DOHH2 (cell line): ENCODE measurements around the gene PRXL2A.

Source experiments
- H3F3A ChIP-seq: fragments of 200-600 bp; sonication (generic), shearing (Covaris generic); 2 replicates; pipeline ENCODE4 v1.6.0; 2016; ENCODE audit warnings: antibody characterized with exemption, mild to moderate bottlenecking; ENCODE audit not compliant: control insufficient read depth, insufficient read depth
- H3K27ac ChIP-seq: fragments of 200-600 bp; sonication (generic); 2 replicates; pipeline ENCODE4 v1.5.1; 2014; ENCODE audit warnings: low read depth, mild to moderate bottlenecking, low read length, moderate library complexity
- H3K27me3 ChIP-seq: fragments of 200-600 bp; sonication (generic); 2 replicates; pipeline ENCODE4 v1.6.1; 2014; ENCODE audit warnings: mild to moderate bottlenecking, low read length, mixed read lengths; ENCODE audit not compliant: control insufficient read depth
- H3K36me3 ChIP-seq: fragments of 200-600 bp; sonication (generic); 2 replicates; pipeline ENCODE4 v1.6.1; 2014; ENCODE audit warnings: mild to moderate bottlenecking, low read length, moderate library complexity, mixed read lengths; ENCODE audit not compliant: control insufficient read depth
- H3K4me1 ChIP-seq: fragments of 200-600 bp; sonication (generic); 2 replicates; pipeline ENCODE4 v1.6.1; 2014; ENCODE audit warnings: mild to moderate bottlenecking, low read length, mixed read lengths; ENCODE audit not compliant: control insufficient read depth
- H3K4me2 ChIP-seq: fragments of 200-600 bp; sonication (generic); 2 replicates; pipeline ENCODE4 v1.6.0; 2014; ENCODE audit warnings: mild to moderate bottlenecking, low read length, moderate library complexity
- H3K4me3 ChIP-seq: fragments of 200-600 bp; sonication (generic); 2 replicates; pipeline ENCODE4 v1.5.1; 2014; ENCODE audit warnings: mild to moderate bottlenecking, low read length, mixed read lengths
- H3K79me2 ChIP-seq: fragments of 200-600 bp; sonication (generic); 2 replicates; pipeline ENCODE4 v1.6.1; 2014; ENCODE audit warnings: mild to moderate bottlenecking, low read length, mixed read lengths; ENCODE audit not compliant: control insufficient read depth
- H3K9me2 ChIP-seq: fragments of 200-600 bp; sonication (generic); replicated peaks from 2 replicates; pipeline ENCODE4 v1.6.1; 2014; ENCODE audit warnings: mild to moderate bottlenecking, low read length, mixed read lengths; ENCODE audit not compliant: control insufficient read depth
- H3K9me3 ChIP-seq: fragments of 200-600 bp; sonication (generic); 2 replicates; pipeline ENCODE4 v1.6.1; 2014; ENCODE audit warnings: antibody characterized with exemption, low read length, mixed read lengths; ENCODE audit not compliant: control insufficient read depth, insufficient read depth
- H4K20me1 ChIP-seq: fragments of 200-600 bp; sonication (generic); 2 replicates; pipeline ENCODE4 v1.6.0; 2014; ENCODE audit warnings: low read depth, mild to moderate bottlenecking, antibody characterized with exemption, low read length, moderate library complexity; ENCODE audit not compliant: control insufficient read depth, insufficient read depth
- CTCF ChIP-seq: fragments of 200-600 bp; sonication (generic); IDR thresholded peaks from one replicate; pipeline ENCODE4 v1.5.1; 2014; ENCODE audit warnings: antibody characterized with exemption, mild to moderate bottlenecking, low read depth, low read length; ENCODE audit not compliant: poor library complexity, severe bottlenecking
- EZH2phosphoT487 ChIP-seq: fragments of 200-600 bp; sonication (generic); IDR thresholded peaks from 2 replicates; pipeline ENCODE4 v1.6.1; 2017; ENCODE audit warnings: borderline replicate concordance, mild to moderate bottlenecking, antibody characterized with exemption, low read length, moderate library complexity, mixed read lengths

Gene PRXL2A

GRCh38 chr10:80413271-80413996, 5.1 kb downstream of the PRXL2A start:
- Histone ChIP-seq H3K9me3 (no peaks in the 10 kb centered on the region), H3K4me3 (no peak overlapping the region), H4K20me1 (no peaks in the 10 kb centered on the region), H3K27me3 (no peaks in the 10 kb centered on the region), H3K4me2 (no peak overlapping the region), H3K9me2 (no peaks in the 10 kb centered on the region), H3K36me3 (no peaks in the 10 kb centered on the region), H3K4me1 (0 out of 2 replicates have a peak, but pooled peaks cover 7% of the 10 kb centered on the region), H3K79me2 (no peaks in the 10 kb centered on the region), H3K27ac (no peak overlapping the region), H3F3A (no peaks in the 10 kb centered on the region)
- no peak for TF ChIP-seq EZH2phosphoT487
- TF ChIP-seq CTCF, result no peak

- H3K9me3 ChIP-seq, result no peaks in the 10 kb centered on the region
- TF ChIP-seq CTCF (no peak), EZH2phosphoT487 (no peak)
- no peaks in the 10 kb centered on the region for H3K9me2 ChIP-seq
- no peaks in the 10 kb centered on the region for H3F3A ChIP-seq
- H3K79me2 ChIP-seq, result no peaks in the 10 kb centered on the region
- H3K4me1 ChIP-seq, result 0 out of 2 replicates have a peak, but pooled peaks cover 5% of the 10 kb centered on the region
- H3K36me3 ChIP-seq, result no peaks in the 10 kb centered on the region
- no peak overlapping the region for H3K4me3 ChIP-seq
- no peaks in the 10 kb centered on the region for H3K27me3 ChIP-seq
- no peak overlapping the region for H3K27ac ChIP-seq
- no peak overlapping the region for H3K4me2 ChIP-seq
- H4K20me1 ChIP-seq, result no peaks in the 10 kb centered on the region
These were observed 6.0 kb downstream of the PRXL2A start for GRCh38 chr10:80414142-80414895.

- Histone ChIP-seq H3K79me2 (no peaks in the 10 kb centered on the region), H3K9me3 (no peaks in the 10 kb centered on the region), H3K27ac (no peak overlapping the region), H3K4me3 (no peak overlapping the region), H3K4me1 (peaks cover 9% of the 10 kb centered on the region), H3K9me2 (no peaks in the 10 kb centered on the region), H3K4me2 (no peak overlapping the region), H3F3A (no peaks in the 10 kb centered on the region), H3K36me3 (no peaks in the 10 kb centered on the region), H4K20me1 (no peaks in the 10 kb centered on the region), H3K27me3 (no peaks in the 10 kb centered on the region)
- no peak for TF ChIP-seq EZH2phosphoT487
- no peak for TF ChIP-seq CTCF
These were observed 7.6 kb downstream of the PRXL2A start for GRCh38 chr10:80415734-80416478.
